ENCODE results near the gene SBSN.

SBSN gene

GRCh38 chr19:35493971-35494370, 34.1 kb downstream of the SBSN start:
- no peak overlapping the region for H3K4me3 ChIP-seq (ENCODE audit: low read length, poor library complexity, severe bottlenecking)
- no peak overlapping the region for H3K9ac ChIP-seq (ENCODE audit: low read depth, low read length, poor library complexity, severe bottlenecking)
- no peaks in the 10 kb centered on the region for H3F3A ChIP-seq (ENCODE audit: low read depth)
- H3K9me2 ChIP-seq (replicated peaks; ENCODE audit: low read depth, low read length) = no peaks in the 10 kb centered on the region
- H3K36me3 ChIP-seq (ENCODE audit: insufficient read depth, low read length) = no peaks in the 10 kb centered on the region
- H3K4me1 ChIP-seq (ENCODE audit: insufficient read depth, low read length, poor library complexity, severe bottlenecking) = no peaks in the 10 kb centered on the region
- no peaks in the 10 kb centered on the region for H3K9me3 ChIP-seq (ENCODE audit: insufficient read depth, low read depth, low read length)
- no peak overlapping the region for H3K4me2 ChIP-seq (ENCODE audit: low read depth, low read length, poor library complexity, severe bottlenecking)
- no peaks in the 10 kb centered on the region for H4K20me1 ChIP-seq (ENCODE audit: insufficient read depth, low read length, poor library complexity, severe bottlenecking)
- TF ChIP-seq CTCF (conservative IDR thresholded peaks at IDR 0.05; ENCODE audit: low read length) = no peak
- TF ChIP-seq EZH2phosphoT487 (IDR thresholded peaks at IDR 0.05; ENCODE audit: borderline replicate concordance) = no peak
- no peaks in the 10 kb centered on the region for H3K27me3 ChIP-seq (ENCODE audit: insufficient read depth, low read length, poor library complexity, severe bottlenecking)
- H2AFZ ChIP-seq (ENCODE audit: low read length) = no peak overlapping the region
- no peaks in the 10 kb centered on the region for H3K79me2 ChIP-seq (ENCODE audit: insufficient read depth, low read length)

- Histone ChIP-seq H2AFZ (ENCODE audit: low read length) (no peak overlapping the region), H3K4me2 (ENCODE audit: low read depth, low read length, poor library complexity, severe bottlenecking) (no peak overlapping the region), H3K9ac (ENCODE audit: low read depth, low read length, poor library complexity, severe bottlenecking) (no peak overlapping the region), H3F3A (ENCODE audit: low read depth) (no peaks in the 10 kb centered on the region), H3K79me2 (ENCODE audit: insufficient read depth, low read length) (no peaks in the 10 kb centered on the region), H3K9me2 (replicated peaks; ENCODE audit: low read depth, low read length) (no peaks in the 10 kb centered on the region), H3K4me1 (ENCODE audit: insufficient read depth, low read length, poor library complexity, severe bottlenecking) (no peaks in the 10 kb centered on the region), H3K27me3 (ENCODE audit: insufficient read depth, low read length, poor library complexity, severe bottlenecking) (no peaks in the 10 kb centered on the region), H3K4me3 (ENCODE audit: low read length, poor library complexity, severe bottlenecking) (no peak overlapping the region), H3K9me3 (ENCODE audit: insufficient read depth, low read depth, low read length) (no peaks in the 10 kb centered on the region), H3K36me3 (ENCODE audit: insufficient read depth, low read length) (no peaks in the 10 kb centered on the region), H4K20me1 (ENCODE audit: insufficient read depth, low read length, poor library complexity, severe bottlenecking) (no peaks in the 10 kb centered on the region)
- no peak for TF ChIP-seq CTCF (conservative IDR thresholded peaks at IDR 0.05; ENCODE audit: low read length)
- no peak for TF ChIP-seq EZH2phosphoT487 (IDR thresholded peaks at IDR 0.05; ENCODE audit: borderline replicate concordance)
Observed at GRCh38 chr19:35491836-35492360, 36.2 kb downstream of the SBSN start.

- Histone ChIP-seq H3K4me1 (ENCODE audit: insufficient read depth, low read length, poor library complexity, severe bottlenecking) (no peaks in the 10 kb centered on the region), H2AFZ (ENCODE audit: low read length) (no peak within 1 kb of the TSS), H3K4me2 (ENCODE audit: low read depth, low read length, poor library complexity, severe bottlenecking) (no peak within 1 kb of the TSS), H3K36me3 (ENCODE audit: insufficient read depth, low read length) (no peaks in the 10 kb centered on the region), H3K79me2 (ENCODE audit: insufficient read depth, low read length) (no peaks in the 10 kb centered on the region), H3K9me2 (replicated peaks; ENCODE audit: low read depth, low read length) (no peaks in the 10 kb centered on the region), H4K20me1 (ENCODE audit: insufficient read depth, low read length, poor library complexity, severe bottlenecking) (no peaks in the 10 kb centered on the region), H3F3A (ENCODE audit: low read depth) (no peaks in the 10 kb centered on the region), H3K9ac (ENCODE audit: low read depth, low read length, poor library complexity, severe bottlenecking) (no peak within 1 kb of the TSS), H3K4me3 (ENCODE audit: low read length, poor library complexity, severe bottlenecking) (no peak within 1 kb of the TSS), H3K27me3 (ENCODE audit: insufficient read depth, low read length, poor library complexity, severe bottlenecking) (no peaks in the 10 kb centered on the region), H3K9me3 (ENCODE audit: insufficient read depth, low read depth, low read length) (no peaks in the 10 kb centered on the region)
- TF ChIP-seq EZH2phosphoT487 (IDR thresholded peaks at IDR 0.05; ENCODE audit: borderline replicate concordance) (no peak), CTCF (conservative IDR thresholded peaks at IDR 0.05; ENCODE audit: low read length) (no peak)
Observed at GRCh38 chr19:35490364-35490763, 37.7 kb downstream of the SBSN start, which contains the start of gene KRTDAP. Gene KRTDAP (minus strand): TSS chr19:35490464. CDS start chr19:35490442, 22 bp downstream.

Data from Loucy (cell line).